HG03060 (cell line): ENCODE data around the gene GRIN2B.

Experiments used
- ATAC-seq: cut with Tn5 transposase; IDR thresholded peaks from one replicate; pipeline ENCODE4 v1.9.1; 2021; ENCODE audit warnings: low read depth, moderate number of reproducible peaks; ENCODE audit not compliant: unreplicated experiment

GRIN2B gene

DNA sequence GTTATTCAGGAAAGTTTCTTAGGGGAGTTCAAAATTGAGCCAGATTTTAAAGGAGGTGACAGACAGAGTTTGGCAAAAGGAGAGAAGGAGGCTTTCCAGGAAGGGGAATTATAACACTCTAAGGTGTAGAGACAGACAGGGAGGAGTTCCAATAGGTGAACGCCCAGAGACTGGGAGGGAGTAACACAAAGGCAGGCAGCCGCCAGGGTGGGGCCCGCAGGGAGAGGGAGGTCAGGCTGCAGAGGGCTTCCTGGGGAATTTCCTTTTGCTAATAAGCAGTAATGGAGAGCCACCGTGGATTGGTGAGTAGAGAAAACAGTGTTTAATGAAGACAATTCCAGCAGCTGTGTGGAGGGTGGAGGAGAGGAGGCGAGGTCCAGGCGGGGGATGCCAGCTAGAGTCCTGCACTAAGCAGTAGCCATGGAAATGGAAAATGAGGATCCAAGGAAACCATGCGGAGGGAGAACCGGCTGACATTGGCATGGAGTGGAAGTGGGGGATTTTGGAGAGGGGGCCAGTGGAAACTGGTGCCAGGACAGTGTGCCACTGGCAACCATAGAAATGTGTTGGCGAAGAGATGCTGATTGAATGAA, 22.2 kb downstream of the GRIN2B start:
- no peak for ATAC-seq

DNA sequence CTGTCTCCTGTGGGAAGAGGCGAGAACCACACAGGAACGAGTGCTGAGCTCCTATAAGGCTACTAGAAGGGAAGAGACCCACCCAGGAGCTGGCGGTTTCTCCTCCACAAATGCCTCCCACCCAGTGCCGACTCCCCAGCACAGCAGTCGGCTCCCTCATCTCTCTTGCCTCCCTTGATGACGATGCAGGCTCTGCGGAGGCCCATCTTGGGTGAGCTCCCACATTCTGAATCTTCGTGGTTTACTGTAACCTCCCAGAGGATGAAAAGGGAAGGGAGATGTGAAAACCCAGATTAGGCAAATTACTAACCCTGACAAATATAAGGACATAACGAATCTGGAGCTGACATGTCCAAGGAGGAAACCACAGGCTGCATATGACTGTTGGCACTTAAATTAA, 23.8 kb downstream of the GRIN2B start:
- no peak for ATAC-seq

- ATAC-seq = no peak
Measured at GRCh38 chr12:13956060-13956590, 25.3 kb downstream of the GRIN2B start.

DNA sequence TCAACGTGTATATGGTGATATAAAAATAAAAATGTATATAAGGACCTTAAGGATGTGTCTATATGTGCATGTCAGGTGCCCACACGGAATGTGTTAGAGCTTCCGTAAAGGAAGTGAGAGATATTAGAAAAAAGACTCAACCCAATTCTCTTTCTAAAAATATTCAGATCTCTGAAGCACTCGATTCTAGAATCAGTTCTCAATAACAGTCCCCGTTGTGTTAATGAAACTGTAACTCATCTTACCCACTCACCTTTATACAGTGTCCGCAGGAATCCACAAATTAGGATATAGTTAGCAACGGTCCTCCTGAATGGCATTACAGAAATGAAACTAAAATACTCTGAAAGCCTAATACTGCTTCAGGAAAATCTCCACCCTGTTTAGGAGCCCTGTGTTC, 29.3 kb downstream of the GRIN2B start:
- no peak for ATAC-seq

GRCh38 chr12:13950502-13950901, 30.9 kb downstream of the GRIN2B start:
- ATAC-seq = no peak

- ATAC-seq = no peak
Measured at GRCh38 chr12:13948621-13949020, 32.8 kb downstream of the GRIN2B start.

DNA sequence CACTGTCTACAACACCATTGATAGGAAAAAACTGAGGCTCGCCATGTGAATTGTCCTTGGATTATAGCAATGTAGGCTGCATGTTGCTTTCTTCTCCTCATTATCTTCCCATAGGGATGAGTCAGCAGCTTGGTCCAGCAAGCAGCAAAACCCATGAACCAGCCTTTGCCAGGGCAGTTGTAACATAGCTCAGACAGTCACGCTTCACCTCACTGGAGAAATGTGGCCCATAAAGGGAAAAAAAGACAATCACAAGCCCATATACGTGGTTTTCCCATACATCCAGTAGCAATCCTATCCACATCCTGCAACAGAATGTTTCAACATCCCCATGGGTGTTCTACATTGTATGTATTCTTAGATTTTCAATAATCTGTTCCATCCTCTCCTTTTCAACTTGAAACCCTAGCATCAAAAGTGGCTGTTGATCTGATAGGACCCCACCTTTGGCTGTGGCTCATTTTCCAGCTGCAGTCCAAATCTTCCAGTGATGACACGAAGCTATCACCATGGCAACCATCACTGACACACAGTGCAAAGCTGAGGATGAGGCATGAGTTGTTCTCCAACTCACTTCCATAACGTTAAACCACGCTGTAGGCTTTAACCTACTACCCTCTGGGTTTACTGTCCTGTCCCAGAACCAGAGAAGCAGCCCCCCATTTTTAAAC, 34.0 kb downstream of the GRIN2B start:
- ATAC-seq = no peak

GRCh38 chr12:13945641-13946040, 35.8 kb downstream of the GRIN2B start:
- ATAC-seq = no peak

DNA sequence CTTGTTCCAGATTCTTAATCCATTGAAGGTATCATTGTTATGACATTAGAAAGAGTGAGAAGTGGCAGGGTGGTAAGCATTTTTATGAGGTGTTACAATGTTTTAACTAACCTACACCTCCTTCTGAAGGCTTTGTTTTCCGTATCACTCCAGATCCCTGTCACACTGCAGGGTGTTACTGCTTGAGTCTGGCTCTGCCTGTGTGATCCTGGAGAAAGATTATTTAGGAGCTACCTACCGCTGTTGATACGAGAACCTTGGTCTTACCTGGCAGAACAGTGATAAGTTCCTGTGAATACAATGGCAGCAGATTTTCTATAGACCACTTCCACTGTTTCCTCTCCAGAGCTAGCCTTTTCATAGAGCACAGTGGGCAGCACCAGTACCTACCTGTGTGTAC, 36.2 kb downstream of the GRIN2B start:
- ATAC-seq = no peak

GRCh38 chr12:13942826-13943225, 38.6 kb downstream of the GRIN2B start:
- ATAC-seq = no peak

GRCh38 chr12:13941258-13942249, 39.8 kb downstream of the GRIN2B start:
- peak; percentile 78 for ATAC-seq

- ATAC-seq = no peak
Measured at GRCh38 chr12:13940335-13940865, 41.0 kb downstream of the GRIN2B start.

GRCh38 chr12:13937735-13938134, 43.7 kb downstream of the GRIN2B start:
- no peak for ATAC-seq

DNA sequence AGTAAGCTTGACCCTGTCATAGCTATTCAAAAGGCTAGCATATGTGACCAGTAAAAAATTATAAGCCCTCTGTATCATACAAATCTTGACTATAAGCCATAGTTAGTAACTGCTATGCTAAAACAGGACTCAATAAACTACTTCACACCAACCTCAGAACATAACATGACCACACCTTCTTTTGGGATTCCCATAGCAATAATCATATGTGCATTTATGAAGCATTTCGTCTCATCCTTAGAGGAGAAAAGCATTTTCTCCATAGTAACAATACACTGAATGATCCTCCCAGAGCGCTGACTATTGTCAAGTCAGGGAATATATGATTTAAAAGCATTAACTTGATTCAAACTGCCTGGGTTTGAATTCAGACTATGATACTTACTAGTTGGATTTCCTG, 46.2 kb downstream of the GRIN2B start:
- ATAC-seq = no peak
